HL-60/S4 treated with retinoic acid at 250 ng/mL for 4 days and 3 days (cell line): ENCODE results near the gene MTMR2.
"Not testable (repeated sequence)": the region's sequence is repeated elsewhere in the genome, so short reads cannot be mapped to it uniquely, and the experiment has no call there.

ENCODE experiments used
- in situ Hi-C: fragments of 300-500 bp; cut with MboI; formaldehyde crosslinking; loops from 2 replicates; pipeline ENCODE4 v1.7.0; 2022; ENCODE audit warnings: low sequenced_read_pairs

MTMR2 gene

DNA sequence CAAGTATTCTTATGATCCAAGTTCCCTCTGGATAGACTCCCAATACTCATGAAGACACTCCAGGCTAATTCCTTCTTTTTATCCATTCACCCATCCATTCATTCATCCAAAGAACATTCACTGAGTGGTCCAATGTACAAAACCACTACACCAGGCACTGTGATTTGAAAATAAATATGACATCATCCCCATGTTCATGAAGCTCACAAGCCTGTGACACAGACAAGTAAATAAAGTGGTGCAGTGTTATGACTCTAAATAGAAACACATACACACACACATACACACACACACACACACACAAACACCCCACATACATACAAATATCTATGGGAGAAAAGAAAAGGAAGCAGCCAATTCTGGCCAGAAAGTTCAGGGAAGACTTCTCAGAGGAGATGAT lies 35.5 kb downstream of the MTMR2 start:
- in situ Hi-C loops, result no loop called here

DNA sequence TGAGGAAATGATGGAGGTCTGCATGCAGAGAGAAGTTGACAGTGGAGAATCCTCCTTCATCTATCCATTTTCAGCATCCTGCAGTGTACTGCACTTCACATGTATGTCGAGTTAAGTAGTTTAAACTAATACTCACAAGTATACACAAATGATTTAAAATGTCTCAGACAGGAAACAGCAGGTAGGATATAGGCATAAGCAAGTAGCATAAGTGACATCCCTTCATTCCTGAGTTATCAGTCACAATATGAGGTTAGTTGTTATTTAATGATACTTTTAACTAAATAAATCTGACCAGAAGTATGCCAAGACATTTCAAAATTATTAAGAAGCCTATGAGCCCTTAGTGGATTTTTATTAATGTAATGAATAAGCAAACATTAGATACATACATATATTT lies 37.4 kb downstream of the MTMR2 start:
- in situ Hi-C loops, result no loop called here

DNA sequence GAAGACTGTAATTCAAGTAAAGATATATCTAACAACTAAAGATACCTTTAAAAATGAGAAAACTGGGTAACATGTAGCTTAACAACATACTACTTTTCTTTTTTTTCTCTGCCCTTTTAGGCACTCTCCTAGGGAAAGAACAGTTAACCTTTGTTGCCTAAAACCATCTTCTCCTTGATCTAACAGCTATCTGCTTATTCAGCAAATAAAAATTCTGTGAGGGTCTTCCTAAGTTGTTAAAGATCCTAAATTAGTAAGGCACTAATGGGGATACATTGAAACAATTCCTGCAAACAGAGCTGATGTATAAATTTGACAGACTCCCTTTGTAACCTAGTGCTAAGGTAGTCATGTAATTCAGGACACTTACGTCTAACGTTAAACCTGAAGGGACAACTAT lies 39.1 kb downstream of the MTMR2 start:
- in situ Hi-C loops, result no loop called here

DNA sequence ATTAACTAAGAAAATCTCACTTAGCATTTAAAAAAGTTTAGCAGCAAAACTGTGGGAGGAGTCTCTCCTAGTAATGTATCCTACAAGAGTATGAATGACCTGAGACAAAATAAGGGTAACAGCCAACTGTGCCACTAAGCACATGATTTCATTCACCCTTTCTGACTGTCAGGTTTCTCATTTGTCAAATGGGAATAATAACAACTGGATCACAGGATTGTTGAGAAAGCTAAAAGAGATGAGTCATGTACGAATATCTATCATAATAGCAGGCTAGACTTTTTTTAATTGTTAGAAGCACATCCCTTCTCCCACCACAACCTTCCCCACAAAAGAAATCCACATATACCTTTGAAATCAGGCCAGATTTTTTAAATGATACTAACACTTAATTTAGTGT lies 39.5 kb downstream of the MTMR2 start:
- in situ Hi-C loops, result no loop called here

DNA sequence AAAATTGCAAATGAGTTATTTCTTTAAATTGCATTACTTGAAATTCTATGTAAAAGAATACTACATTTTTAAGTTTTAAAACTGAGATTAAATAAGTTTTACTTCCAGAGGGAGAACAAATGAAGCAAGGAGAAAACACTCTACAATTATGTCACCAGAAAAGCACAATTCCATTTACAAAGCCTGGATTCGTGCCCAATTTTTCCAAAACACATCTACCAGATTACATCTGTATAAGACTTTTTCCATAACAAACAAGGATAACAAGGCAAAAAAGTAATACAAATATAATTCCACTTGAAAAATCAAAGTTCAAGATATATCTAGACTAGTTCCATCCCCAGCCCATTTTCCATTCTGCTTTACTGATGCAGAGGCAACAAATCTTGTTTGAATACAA lies 40.5 kb downstream of the MTMR2 start:
- in situ Hi-C loops, result no loop called here

DNA sequence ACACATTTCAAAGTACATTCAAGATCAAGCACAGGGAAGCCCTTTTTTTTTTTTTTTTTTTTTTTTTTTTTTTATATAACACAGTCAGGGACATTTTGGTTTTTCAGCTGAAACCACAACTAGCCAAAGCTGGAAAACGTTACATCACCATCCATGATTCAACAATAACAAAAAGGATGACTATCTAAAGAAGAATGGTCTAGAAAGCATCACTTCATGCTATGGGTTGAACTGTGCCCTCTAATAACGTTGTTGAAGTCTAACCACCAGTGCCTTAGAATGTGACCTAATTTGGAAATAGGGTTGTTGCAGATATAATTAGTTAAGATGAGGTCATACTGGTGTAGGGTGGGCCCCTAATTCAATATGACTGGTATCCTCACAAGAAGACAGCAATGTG lies 46.6 kb downstream of the MTMR2 start:
- in situ Hi-C loops, result no loop called here

DNA sequence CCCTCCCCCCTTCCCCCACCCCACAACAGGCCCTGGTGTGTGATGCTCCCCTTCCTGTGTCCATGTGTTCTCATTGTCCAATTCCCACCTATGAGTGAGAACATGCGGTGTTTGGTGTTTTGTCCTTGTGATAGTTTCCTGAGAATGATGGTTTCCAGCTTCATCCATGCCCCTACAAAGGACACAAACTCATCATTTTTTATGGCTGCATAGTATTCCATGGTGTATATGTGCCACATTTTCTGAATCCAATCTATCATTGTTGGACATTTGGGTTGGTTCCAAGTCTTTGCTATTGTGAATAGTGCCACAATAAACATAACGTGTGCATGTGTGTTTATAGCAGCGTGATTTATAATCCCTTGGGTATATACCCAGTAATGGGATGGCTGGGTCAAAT lies 53.0 kb downstream of the MTMR2 start:
- in situ Hi-C loops, result not testable (repeated sequence)

DNA sequence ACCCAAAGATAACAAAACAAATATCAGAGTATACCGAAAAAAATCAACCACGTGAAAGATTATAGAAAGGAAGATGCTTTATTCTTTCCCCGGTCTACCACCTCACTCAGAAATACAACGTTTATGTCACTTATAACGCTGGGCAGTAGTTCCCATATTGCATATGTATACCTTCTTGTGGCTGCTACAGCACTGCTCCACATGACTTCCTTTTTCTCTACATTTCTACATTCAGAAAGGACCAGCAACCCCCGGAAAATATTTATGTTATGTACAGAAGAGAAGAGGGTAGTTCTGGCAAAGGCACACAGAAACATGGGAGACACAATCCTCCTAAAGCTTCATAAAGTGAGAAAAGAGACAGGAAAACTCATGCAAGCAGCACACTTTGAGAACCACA lies 56.8 kb downstream of the MTMR2 start:
- in situ Hi-C loops, result no loop called here

DNA sequence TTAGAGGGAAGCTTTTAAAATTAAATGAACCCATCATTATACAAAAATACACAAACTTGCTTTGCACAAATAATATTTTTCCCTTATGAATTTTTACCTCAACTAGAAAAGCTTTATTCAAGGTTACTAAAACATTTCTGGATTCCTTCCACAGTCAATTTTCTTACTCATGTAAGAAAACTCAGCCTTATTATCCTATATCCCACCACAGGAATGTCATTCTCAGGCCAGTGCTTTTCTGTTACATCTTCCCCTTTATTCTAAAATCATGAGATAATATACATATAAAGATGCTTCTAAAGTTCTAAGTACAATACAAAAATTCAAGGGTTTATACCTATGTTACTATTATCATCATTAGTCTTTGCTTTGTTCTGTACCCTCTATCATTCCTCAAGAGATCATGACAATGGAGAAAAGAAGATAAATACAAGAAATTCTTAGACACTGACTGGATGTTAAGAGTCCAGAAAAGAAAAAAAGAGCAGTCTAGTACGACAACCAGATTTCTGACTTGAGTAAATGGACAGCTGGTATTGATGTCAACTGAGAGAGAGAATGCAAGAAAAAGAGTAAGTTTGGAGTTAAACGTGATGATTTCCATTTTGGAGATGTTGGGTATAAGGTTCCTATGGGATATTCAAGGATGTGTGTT lies 60.3 kb downstream of the MTMR2 start:
- in situ Hi-C loops, result no loop called here

DNA sequence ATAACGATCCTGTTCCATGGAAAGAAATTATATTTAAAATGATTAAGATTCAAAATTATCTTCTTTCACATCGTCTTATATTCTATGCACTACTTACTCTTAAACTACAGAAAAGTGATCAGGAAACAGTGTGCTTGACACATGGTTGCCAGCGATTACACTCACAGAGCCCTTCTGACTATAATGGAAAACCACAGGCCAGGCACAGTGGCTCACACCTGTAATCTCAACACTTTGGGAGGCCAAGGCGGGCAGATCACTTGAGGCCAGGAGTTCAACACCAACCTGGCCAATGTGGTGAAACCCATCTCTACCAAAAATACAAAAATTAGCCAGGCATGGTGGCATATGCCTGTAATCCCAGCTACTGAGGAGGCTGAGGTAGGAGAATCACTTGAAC lies 63.9 kb downstream of the MTMR2 start:
- in situ Hi-C loops, result not testable (repeated sequence)

DNA sequence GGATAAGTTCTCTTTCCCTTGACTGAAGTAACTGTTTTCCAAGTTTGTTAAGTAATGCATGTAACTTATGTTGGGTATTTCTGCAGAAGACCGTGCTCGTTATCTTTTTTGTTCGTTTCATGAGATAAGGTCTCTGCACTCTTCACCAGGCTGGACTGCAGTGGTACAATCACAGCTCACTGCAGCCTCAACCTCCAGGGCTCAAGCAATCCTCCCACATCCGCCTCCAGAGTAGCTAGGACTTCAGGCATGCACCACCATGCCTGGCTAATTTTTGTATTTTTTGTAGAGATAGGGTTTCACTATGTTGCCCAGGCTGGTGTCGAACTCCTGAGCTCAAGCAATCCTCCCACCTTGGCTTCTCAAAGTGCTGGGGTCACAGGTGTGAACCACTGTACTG lies 69.5 kb downstream of the MTMR2 start:
- in situ Hi-C loops, result not testable (repeated sequence)

DNA sequence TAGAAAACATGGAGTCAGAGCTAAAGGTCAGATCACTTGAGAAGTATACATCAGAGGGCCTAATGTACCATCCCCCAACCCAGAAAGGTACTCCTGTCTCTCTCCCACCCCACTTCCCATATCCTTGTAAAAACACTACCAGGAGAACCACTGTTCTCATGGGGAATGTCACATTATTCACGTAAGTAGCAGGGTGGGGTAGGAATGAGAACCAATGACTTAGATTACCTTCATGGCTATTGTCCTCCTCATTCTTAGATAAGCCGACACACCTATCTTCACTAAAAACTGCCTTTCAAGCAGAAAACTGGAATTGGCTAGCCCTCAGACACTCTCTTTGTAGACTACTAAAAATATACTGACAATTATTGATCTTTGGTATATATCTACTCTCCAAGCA lies 70.0 kb downstream of the MTMR2 start:
- in situ Hi-C loops, result no loop called here

DNA sequence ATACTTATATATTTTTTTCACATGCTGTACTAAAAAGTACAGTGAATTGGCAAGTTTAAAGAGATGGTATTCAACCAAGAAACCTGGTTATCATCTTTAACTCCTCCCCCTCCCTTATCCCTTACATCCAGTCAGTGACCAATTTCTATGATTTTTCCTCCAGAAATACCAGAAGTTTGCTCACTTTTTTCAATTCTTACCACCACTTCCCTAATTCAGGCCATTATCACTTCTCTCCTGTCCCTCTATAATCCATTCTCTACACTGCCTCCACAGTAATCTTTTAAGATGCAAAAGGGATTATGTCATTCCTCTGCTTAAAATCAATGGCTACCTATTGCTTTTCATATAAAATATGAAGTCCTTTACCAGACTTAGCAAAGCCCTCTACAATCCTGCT lies 70.8 kb downstream of the MTMR2 start:
- in situ Hi-C loops, result no loop called here

DNA sequence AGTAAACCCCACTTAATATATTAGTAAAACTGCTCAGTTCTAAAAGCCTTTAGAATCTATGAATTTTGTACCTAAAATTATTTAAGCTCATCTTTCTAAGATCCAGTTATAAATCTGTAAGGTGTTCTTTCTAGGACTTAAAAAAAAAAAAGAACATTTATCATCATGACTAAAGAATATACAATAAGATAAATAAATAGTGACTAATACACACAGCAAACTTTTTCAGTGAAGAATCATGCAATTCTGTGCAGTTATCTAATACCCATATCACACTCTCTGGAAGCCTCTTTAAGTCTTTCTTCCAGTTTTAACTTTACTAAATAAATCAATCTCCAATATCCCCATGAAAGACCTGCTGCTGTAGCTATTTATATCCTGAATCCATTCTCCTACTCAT lies 73.8 kb downstream of the MTMR2 start:
- in situ Hi-C loops, result no loop called here

DNA sequence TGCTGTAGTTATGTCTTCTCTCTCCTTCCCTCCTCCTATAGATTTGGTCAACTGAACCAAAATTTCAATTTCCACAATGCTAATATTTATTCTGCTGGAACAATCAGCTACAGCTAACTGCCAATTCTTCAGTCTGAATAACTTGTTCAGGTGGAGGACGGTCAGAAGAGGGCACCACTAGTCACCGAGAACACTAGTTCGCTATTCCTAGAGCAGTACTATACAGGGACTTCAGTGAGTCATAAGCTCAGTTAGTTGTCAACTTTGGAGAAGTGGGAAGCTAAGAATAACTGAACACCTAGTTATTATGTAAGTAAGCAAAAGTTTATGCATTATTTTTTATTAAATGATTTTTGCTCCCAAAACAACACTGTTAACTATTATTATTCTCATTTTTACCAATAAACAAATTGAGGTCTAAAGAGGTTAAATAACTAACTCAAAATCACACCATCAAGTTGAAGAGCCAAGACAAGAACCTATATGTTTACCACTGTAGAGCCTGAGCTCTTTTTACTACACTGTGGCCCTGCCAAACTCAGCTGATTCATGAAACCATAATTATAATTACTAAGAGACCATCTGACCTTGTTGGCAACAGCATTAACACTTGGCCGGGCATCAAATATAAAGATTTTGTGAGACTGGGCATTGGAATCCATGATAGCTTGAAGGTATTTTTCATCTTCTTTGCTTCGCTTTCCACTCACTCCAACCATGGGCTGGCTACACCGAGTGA lies 74.7 kb downstream of the MTMR2 start:
- in situ Hi-C loops, result loop anchor here (25.0 kb wide), 1 partner anchor 538 kb away; the partner anchor contains the start of genes CCDC82 and JRKL

DNA sequence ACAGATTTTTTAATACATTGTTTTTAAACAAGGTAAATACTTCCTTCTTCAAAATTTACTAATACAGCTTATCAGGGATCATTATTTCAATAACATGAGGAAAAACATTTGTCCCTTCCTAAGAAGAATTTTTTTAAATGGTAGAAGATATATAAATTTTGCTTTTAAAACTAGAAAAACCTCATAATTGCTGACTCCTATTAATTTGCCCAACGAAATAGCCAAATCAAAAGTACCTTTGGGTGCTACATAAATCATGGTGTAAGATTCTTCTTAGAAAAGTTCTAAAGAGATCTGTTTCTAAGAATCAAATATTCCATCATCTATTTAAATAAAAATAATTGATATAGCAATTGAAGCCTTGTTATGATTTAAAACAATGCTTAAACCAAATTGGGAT lies 78.7 kb downstream of the MTMR2 start:
- in situ Hi-C loops, result loop anchor here (25.0 kb wide), 1 partner anchor 542 kb away; the partner anchor contains the start of genes CCDC82 and JRKL

DNA sequence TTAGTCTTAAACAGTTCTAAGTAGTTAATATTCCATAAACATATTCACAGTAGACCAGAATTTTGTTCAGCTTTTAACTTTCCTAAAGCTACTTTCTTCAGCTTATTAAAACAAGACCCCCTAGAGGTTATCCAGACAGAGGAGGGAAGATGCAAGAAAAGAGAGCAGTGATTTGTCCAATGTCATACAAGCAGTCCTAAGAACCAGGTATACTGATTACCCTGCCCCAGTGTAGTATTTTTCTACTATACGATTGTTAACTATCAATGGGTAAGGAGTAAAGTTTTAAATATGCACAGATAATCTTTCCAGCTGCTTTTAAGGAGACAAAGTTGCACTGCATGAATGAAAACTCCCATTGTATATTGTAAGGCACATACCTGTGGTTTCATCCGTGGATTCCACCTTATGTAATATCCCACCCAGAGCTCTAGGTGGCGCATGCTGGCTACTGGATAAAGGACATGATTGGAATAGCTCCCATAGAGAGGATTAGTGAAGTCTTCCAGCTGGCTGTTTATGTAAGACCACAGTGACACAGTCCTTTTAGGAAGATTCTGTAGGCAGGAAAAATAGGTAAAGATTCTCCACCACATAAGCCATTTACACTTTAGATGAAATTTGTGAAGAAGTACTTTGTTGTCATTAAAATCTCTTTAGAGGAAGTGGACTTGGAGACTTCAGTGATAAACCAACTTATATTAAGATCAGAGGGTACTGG lies 88.0 kb downstream of the MTMR2 start:
- in situ Hi-C loops, result loop anchor here (25.0 kb wide), 1 partner anchor 551 kb away; the partner anchor contains the start of genes CCDC82 and JRKL

DNA sequence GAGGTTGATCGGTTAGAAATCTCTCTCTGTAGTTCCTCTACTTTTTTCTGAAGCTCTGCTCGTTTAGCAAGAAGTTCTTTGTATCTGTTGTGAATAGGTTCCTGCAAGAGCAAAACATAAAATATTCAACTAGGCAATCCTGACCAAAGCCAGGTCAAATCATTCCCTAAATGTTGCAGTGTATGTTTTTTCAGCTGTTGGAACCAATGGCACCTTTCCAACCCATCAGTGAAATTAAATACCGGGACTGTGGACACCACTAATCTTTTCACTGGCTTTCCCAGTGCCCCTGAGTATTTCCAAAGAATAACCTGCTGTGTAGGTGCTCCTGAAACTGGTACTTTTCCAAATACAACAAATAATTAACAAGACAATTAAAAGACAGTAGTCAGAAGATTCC lies 88.6 kb downstream of the MTMR2 start:
- in situ Hi-C loops, result loop anchor here (25.0 kb wide), 1 partner anchor 552 kb away; the partner anchor contains the start of genes CCDC82 and JRKL

DNA sequence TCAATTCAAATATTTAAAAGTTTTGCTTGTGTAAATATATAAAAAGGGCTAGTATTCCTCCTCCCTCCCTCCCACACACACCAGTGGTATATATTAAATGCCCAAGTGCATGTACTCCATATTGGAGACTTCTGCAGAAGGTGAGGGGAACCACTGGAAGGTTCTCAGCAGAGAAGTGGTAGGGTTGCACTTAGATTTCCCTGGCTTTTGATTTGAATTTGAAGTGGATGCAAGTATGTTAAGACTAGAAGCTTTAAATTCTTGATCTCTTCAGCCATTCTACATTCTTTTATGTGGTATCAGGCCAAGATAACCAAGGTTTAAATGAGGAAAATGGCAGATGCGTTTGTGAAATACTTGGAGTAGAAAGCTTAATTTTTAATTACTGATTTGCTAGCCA lies 90.5 kb downstream of the MTMR2 start:
- in situ Hi-C loops, result loop anchor here (25.0 kb wide), 1 partner anchor 554 kb away; the partner anchor contains the start of genes CCDC82 and JRKL

DNA sequence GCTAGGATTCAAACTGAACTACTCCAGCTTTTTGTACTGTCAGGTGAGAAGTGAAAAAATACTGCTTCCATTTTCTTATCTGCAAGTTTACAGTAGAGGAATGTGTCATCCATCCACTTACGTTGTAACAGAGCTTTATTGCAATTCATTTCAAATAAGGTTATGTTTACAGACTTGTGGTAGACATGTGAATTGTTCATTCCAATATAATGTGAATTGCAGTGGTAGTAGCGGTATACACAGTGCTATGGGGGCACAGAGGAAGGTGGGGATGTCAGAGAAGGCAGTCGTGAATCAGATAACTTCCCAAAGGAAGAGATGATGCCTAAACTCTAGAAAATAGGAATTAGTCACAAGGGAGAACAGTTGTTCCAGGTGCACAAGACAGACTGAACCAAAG lies 91.1 kb downstream of the MTMR2 start:
- in situ Hi-C loops, result loop anchor here (25.0 kb wide), 1 partner anchor 555 kb away; the partner anchor contains the start of genes CCDC82 and JRKL

DNA sequence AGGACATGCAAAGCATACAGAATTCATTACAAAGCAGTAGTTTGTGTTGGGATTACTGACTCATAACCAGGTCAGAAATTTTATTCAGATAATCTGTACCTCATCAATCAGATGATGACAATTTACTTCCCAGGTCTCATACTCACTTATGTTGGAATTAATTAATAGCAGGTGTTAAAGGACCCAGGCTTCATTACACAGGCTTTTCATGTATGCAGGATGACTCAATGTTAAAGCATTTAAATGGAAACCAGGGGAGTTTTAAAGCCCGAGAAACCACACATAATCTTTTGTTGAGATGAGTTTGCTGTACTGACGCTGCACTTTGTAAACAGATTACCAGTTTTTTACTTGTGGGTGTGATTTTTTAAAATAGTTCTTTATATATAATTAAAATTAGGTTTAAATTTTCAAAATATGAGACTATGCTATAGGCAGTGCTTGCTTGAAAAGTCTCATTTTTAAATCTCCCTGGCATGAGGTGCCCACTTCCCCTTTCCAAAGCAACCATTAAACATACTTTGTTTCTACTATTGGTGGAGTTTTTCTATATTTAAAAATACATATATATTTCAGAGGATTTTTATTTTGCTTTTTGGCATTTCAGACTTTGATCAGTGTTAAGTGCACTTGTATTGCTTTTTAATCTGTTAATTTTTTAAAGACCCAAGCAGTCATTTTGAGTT lies 92.6 kb downstream of the MTMR2 start:
- in situ Hi-C loops, result loop anchor here (25.0 kb wide), 1 partner anchor 556 kb away; the partner anchor contains the start of genes CCDC82 and JRKL
